Sigmoid colon (tissue), 4 donors: ENCODE results near the gene PSG3.
"Not testable (repeated sequence)": the region's sequence is repeated elsewhere in the genome, so short reads cannot be mapped to it uniquely, and the experiment has no call there.

Experiments used
- POLR2A ChIP-seq, 2 donors: fragments of 450-650 bp; IDR thresholded peaks; one replicate each; pipeline ENCODE4 v1.6.1; 2016; ENCODE audit warnings: antibody characterized with exemption in 2 of 2, mild to moderate bottlenecking in 2 of 2, moderate library complexity in 2 of 2
- POLR2AphosphoS5 ChIP-seq, 4 donors: sonication (generic); formaldehyde crosslinking; IDR thresholded peaks; one replicate each; pipeline ENCODE4 v1.6.1; 2017; ENCODE audit warnings: antibody characterized with exemption in 4 of 4
- TF ChIP-seq, protein P1 (sequence below), 4 experiments: fragments of 450-650 bp in 3 of 4; fragments of 200-600 bp in 1 of 4; IDR thresholded peaks; one replicate each; pipeline ENCODE4 v1.5.1; 2016 to 2019; ENCODE audit warnings: antibody characterized with exemption in 4 of 4, mild to moderate bottlenecking in 3 of 4, moderate library complexity in 2 of 4

DNA sequence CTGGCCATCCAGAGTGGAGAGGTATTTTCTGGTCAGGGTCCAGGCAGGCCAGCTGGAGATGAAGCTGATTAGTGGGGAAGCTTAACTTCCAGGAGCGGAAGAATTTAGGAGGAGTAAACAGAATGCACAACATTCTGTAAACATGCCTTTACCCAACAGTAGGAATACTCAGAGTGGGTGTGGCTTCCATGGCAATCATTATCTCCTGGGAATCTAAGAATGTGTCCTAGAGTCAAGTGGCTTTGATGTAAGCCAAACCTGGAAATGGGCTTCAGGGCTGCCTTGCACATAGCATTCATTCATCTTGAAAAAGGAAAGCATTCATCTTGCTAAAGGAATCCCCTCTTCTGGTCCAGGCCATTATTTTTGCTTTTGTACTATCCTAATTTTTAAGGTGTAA is 29.3 kb downstream of the PSG3 start:
- TF ChIP-seq POLR2AphosphoS5, POLR2A (IDR thresholded peaks at IDR 0.05): not testable (repeated sequence)
- TF ChIP-seq, protein P1, sequence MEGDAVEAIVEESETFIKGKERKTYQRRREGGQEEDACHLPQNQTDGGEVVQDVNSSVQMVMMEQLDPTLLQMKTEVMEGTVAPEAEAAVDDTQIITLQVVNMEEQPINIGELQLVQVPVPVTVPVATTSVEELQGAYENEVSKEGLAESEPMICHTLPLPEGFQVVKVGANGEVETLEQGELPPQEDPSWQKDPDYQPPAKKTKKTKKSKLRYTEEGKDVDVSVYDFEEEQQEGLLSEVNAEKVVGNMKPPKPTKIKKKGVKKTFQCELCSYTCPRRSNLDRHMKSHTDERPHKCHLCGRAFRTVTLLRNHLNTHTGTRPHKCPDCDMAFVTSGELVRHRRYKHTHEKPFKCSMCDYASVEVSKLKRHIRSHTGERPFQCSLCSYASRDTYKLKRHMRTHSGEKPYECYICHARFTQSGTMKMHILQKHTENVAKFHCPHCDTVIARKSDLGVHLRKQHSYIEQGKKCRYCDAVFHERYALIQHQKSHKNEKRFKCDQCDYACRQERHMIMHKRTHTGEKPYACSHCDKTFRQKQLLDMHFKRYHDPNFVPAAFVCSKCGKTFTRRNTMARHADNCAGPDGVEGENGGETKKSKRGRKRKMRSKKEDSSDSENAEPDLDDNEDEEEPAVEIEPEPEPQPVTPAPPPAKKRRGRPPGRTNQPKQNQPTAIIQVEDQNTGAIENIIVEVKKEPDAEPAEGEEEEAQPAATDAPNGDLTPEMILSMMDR (IDR thresholded peaks at IDR 0.05), result not testable (repeated sequence)
